Thoracic aorta (tissue), 2 donors: ENCODE data around the gene AVL9. TPM values are rescaled to one million over a fixed set of nuclear protein-coding genes. Genes with fewer than 3 reads are reported as not detected.

Experiments used
- ATAC-seq: fragments of 150-250 bp; one replicate; pipeline ENCODE4 v1.8.0; 2017; ENCODE audit warnings: low read depth; ENCODE audit not compliant: insufficient number of reproducible peaks, low FRiP score
- DNase-seq: peaks from one replicate; pipeline ENCODE4 v3.0.0-alpha.2; 2020; ENCODE audit warnings: low spot score
- H3K27ac ChIP-seq, 2 donors: fragments of 200-600 bp; sonication (generic); 1 replicate in 1 of 2; 2 replicates in 1 of 2; pipeline ENCODE4 v1.5.1; 2016; ENCODE audit warnings: mild to moderate bottlenecking in 2 of 2, moderate library complexity in 2 of 2
- H3K27me3 ChIP-seq: fragments of 200-600 bp; sonication (generic); replicated peaks from 2 replicates; pipeline ENCODE4 v1.6.0; 2016; ENCODE audit warnings: mild to moderate bottlenecking; ENCODE audit not compliant: insufficient read depth
- H3K36me3 ChIP-seq: fragments of 200-600 bp; sonication (generic); one replicate; pipeline ENCODE4 v1.5.1; 2016
- H3K4me1 ChIP-seq, 2 donors: fragments of 200-600 bp; sonication (generic); 1 replicate in 1 of 2; 2 replicates in 1 of 2; pipeline versions ENCODE4 v1.5.1 to v1.6.0; 2016; ENCODE audit warnings: low read depth in 2 of 2, mild to moderate bottlenecking in 1 of 2; ENCODE audit not compliant: control insufficient read depth in 1 of 2
- H3K4me3 ChIP-seq: fragments of 200-600 bp; sonication (generic); 2 replicates; pipeline ENCODE4 v1.5.1; 2016; ENCODE audit warnings: mild to moderate bottlenecking
- H3K9me3 ChIP-seq: fragments of 200-600 bp; sonication (generic); 2 replicates; pipeline ENCODE4 v1.5.1; 2016
- CTCF ChIP-seq: fragments of 200-600 bp; sonication (generic); IDR thresholded peaks from one replicate; pipeline ENCODE4 v1.5.1; 2019; ENCODE audit warnings: antibody characterized with exemption
- total RNA-seq, 2 donors: library from RNA; depleted of rRNA; stranded (reverse); fragments of >200 nt; gene quantifications; one replicate each; pipeline versions ENCODE4 v1.1.0 to v1.2.3, GENCODE V29; 2016

Gene AVL9
- total RNA-seq, 2 donors from 2014 or later: 18.3 to 19.5 TPM

- no peaks in the 10 kb centered on the region for H3K27me3 ChIP-seq
- no peaks in the 10 kb centered on the region for H3K9me3 ChIP-seq
- no peak for TF ChIP-seq CTCF
- no peak for ATAC-seq
- H3K27ac ChIP-seq: no peak overlapping the region
- H3K36me3 ChIP-seq: peaks cover 6% of the 10 kb centered on the region
- no peak overlapping the region for H3K4me3 ChIP-seq
- DNase-seq: no peak
- no peaks in the 10 kb centered on the region for H3K4me1 ChIP-seq
These were observed 14.1 kb upstream of the AVL9 start for GRCh38 chr7:32481176-32481575.

GRCh38 chr7:32481921-32482320 is 13.4 kb upstream of the AVL9 start:
- Histone ChIP-seq H3K9me3 (no peaks in the 10 kb centered on the region), H3K27me3 (no peaks in the 10 kb centered on the region), H3K27ac (no peak overlapping the region), H3K36me3 (peaks cover 6% of the 10 kb centered on the region), H3K4me3 (no peak overlapping the region), H3K4me1 (no peaks in the 10 kb centered on the region)
- DNase-seq (no peak), ATAC-seq (no peak)
- TF ChIP-seq CTCF: no peak

- ATAC-seq (no peak), DNase-seq (no peak)
- no peak for TF ChIP-seq CTCF
- H3K27me3 ChIP-seq: no peaks in the 10 kb centered on the region
- peak overlapping the region; percentile 69 to 74 for H3K27ac ChIP-seq
- H3K36me3 ChIP-seq: peaks cover 10% of the 10 kb centered on the region
- H3K4me3 ChIP-seq: peak overlapping the region; percentile 78
- H3K9me3 ChIP-seq: no peaks in the 10 kb centered on the region
- H3K4me1 ChIP-seq: peaks cover 4 to 24% of the 10 kb centered on the region in 2 donors
These were observed 5.5 kb upstream of the AVL9 start for GRCh38 chr7:32489788-32490126.

- H3K27me3 ChIP-seq: no peaks in the 10 kb centered on the region
These were observed 5.0 kb upstream of the AVL9 start, which contains the start of gene LSM5 for GRCh38 chr7:32490127-32490796. Gene LSM5, minus strand, starts transcription at chr7:32490380. Its CDS starts 15 bp downstream, at chr7:32490365.

GRCh38 chr7:32494946-32495297 is 367 bp upstream of the AVL9 start:
- no peak for TF ChIP-seq CTCF
- Histone ChIP-seq H3K27me3 (no peaks in the 10 kb centered on the region), H3K4me1 (peaks cover 13 to 22% of the 10 kb centered on the region in 2 donors), H3K4me3 (peak overlapping the region; percentile 99), H3K36me3 (no peaks in the 10 kb centered on the region), H3K27ac (peak overlapping the region; percentile 49 to 58), H3K9me3 (no peaks in the 10 kb centered on the region)
- no peak for DNase-seq
- no peak for ATAC-seq

More at GRCh38 chr7:32490127-32490796, 5.0 kb upstream of the AVL9 start, which contains the start of gene LSM5:
- H3K4me1 ChIP-seq: peaks cover 4 to 24% of the 10 kb centered on the region in 2 donors
- H3K36me3 ChIP-seq: peaks cover 7% of the 10 kb centered on the region
- ATAC-seq: peak; percentile 87
- H3K4me3 ChIP-seq: peak within 1 kb of the TSS; percentile 78
- DNase-seq: peak; percentile 70
- no peaks in the 10 kb centered on the region for H3K9me3 ChIP-seq
- peak within 1 kb of the TSS; percentile 69 to 74 for H3K27ac ChIP-seq
- no peak for TF ChIP-seq CTCF
